NCI-H2029 treated with DMSO at 0.1 percent for 48 hours (cell line): ENCODE results near the gene VAV3.
A peak's percentile ranks its signal among the peaks of the same experiment; 100 is the strongest.
"Not testable (repeated sequence)": the region's sequence is repeated elsewhere in the genome, so short reads cannot be mapped to it uniquely, and the experiment has no call there.

Source experiments
- DNase-seq: peaks from one replicate; lab custom pipeline; 2025; lab: John Stamatoyannopoulos, UW

VAV3 gene, protein sequence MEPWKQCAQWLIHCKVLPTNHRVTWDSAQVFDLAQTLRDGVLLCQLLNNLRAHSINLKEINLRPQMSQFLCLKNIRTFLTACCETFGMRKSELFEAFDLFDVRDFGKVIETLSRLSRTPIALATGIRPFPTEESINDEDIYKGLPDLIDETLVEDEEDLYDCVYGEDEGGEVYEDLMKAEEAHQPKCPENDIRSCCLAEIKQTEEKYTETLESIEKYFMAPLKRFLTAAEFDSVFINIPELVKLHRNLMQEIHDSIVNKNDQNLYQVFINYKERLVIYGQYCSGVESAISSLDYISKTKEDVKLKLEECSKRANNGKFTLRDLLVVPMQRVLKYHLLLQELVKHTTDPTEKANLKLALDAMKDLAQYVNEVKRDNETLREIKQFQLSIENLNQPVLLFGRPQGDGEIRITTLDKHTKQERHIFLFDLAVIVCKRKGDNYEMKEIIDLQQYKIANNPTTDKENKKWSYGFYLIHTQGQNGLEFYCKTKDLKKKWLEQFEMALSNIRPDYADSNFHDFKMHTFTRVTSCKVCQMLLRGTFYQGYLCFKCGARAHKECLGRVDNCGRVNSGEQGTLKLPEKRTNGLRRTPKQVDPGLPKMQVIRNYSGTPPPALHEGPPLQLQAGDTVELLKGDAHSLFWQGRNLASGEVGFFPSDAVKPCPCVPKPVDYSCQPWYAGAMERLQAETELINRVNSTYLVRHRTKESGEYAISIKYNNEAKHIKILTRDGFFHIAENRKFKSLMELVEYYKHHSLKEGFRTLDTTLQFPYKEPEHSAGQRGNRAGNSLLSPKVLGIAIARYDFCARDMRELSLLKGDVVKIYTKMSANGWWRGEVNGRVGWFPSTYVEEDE

DNA sequence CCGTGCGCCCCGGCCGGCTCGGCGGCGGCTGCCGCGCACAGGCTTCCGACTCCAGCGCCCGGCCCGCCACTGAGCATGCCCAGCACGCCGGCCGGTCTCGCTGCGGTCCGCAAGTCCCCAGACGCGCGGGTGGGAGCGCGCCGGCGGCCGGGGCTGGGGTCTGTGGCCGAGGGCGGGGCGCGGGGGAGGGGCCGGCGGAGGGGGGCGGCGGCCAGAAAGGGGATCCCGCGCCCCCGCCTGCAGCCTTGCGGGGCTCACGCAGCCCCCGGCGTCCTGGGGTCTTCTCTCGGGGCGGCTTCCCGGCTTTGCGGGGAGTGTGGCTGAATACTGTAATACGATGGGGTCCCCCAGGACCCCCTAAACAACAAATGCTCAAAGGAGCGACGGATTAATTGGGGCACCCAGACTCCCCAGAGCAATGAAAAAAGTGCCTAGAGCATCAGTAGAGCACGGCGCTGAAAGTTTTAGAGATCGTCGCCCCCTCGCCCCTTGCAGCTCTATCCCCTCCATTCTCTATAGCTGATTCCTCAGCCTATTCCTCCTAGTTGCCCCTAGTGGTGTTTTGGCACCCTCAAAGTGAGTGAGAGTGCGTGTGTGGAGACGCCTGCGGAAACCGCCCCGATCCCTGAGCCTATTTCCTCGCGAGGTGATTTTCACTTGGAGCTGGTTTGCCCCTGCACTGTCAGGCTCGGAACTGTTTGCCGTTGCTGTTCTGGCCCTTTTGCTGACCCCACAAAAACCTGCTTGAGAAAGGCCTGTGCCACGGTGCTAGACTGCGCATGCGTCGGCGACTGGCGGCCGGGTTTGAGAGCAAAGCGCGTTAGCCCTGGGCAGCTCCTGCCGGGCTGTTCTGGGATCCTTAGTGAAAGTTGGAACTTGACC, at the start of gene VAV3:
Gene VAV3 (minus strand): TSS at position 71 of the 882 bp plus-strand sequence. CDS start 311 bp downstream, outside the sequence.
- no peak for DNase-seq

DNA sequence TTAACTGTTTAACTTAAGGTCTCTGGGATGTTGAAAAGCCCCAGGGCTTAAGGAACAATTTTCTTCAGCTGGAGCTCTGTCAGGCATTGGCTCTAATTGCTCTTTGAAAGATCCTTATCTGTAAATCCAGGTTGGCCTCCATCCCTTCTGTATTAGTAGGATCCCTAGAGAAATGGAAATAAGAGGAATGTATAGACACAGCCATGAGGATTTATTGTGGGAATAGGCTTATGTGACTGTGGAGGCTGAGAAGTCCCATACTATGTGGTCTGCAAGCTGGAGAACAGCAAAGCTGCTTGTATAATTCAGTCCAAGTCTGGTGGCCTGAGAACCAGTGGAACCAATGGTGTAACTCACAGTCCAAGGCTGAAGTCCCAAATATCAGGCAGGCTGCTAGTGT, 47.6 kb upstream of the VAV3 start:
- no peak for DNase-seq

DNA sequence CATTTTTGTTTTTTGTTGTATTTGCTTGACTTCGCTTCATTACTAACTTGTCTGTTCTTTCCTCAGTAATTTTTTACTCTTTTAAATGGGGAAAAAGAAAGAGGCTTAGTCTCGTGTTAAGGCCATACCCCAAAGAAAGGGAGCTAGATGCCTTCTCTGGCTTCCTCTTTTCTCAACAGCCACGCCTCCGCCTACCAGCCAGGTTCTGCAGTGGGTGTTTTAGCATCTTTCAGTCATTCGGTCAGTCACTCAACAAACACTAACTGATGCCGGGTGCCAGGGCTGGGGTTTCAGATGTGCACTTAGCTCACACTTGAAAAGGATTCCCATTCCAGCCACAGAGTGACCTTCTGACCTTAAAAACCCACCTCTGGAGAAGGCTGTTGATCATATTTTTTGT, 46.3 kb upstream of the VAV3 start:
- DNase-seq: no peak

DNA sequence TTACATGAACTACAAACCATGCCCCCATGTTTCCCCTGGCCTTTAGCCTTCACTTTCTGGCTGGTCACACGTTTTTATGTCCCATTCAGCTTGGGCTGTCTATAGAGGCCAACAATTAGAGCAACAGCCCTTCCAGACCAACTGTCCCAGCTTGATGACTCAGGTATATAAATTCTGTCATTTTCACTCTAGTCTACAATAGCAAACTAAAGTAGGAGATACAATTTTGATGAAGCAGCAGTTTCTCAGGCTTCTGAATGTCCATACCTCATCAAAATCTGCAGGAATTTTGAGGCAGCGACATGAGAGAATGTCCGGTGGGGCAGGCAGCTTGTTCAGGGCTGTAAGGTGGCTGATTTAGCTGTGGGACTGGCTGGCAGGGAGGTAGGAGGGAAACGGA, 45.6 kb upstream of the VAV3 start:
- no peak for DNase-seq

DNA sequence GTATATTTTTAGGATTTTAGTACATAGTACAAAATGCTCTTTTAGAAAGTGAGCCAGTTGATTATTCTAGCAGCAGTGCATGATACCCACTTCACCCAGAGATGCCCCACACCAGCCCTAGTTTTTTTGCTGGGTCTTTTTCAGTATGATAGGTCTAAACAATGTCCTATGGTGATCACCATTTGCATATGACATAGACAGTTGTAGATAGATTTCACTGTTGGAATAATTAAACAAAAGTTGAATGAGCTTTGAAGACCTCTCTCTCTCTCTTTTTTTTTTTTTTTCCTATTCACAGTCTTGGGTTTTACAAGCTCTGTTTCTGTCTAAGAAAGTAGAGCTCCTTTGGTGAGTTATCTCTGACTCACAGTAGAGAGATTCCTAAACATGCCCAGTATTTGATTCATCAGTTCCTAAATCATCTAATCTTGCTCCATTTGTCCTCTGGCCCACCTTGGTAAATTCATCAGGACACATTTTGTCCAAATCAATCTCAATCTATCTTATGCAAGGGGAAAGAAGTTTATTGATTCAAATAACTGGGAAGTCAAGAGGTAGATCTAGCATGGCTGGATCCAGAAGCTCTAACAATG, 44.7 kb upstream of the VAV3 start:
- no peak for DNase-seq

DNA sequence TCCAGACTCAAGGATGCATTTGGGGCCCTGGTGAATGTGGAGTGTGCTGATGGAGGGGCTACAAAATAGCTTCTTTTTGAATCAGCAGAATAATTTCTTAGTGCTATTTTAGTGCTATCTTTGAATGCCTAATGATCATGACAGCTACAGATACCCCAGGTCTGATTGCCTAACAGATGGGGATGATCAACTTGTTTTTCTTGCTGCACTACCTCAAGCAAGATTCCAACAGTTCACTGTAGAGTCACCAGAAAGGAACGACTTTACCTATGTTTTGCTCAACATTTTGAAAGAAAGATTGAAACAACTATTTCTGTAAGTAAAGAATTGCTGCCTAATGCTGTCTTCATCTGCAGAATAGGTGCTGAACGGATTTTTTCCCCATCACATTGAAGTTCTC, 42.6 kb upstream of the VAV3 start:
- no peak for DNase-seq

DNA sequence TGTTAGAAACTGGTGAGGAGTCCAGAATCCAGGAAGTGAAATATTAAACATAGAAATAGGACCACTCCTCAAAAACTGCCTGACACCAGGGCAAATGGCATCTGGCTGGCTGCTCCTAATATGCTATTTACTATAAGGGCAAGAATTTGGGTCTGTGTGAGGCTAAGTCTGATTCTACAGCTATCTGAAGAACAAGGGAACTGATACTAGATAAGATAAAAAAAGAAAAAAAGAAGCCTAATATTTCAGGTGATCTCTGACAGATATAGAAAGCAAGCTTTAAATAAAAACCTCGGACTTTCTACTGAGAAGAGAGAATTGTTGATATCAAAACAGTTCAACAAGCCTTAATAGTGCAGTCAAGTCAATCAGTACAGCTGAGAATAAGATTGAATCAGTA, 42.1 kb upstream of the VAV3 start:
- no peak for DNase-seq

DNA sequence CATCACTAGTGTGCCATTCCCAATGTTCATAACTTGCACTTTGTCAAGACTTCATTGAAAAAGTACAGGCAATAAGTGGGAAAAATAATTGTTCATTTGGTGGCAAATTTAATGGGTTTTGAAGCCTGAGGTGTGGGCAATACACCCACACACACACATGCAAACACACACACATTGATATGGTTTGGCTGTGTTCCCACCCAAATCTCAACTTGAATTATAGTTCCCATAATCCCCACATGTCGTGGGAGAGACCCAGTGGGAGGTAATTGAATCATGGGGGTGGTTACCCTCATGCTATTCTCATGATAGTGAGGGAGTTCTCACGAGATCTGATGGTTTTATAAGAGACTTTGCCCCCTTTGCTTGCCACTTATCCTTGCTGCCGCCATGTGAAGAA, 39.9 kb upstream of the VAV3 start:
- DNase-seq: not testable (repeated sequence)

DNA sequence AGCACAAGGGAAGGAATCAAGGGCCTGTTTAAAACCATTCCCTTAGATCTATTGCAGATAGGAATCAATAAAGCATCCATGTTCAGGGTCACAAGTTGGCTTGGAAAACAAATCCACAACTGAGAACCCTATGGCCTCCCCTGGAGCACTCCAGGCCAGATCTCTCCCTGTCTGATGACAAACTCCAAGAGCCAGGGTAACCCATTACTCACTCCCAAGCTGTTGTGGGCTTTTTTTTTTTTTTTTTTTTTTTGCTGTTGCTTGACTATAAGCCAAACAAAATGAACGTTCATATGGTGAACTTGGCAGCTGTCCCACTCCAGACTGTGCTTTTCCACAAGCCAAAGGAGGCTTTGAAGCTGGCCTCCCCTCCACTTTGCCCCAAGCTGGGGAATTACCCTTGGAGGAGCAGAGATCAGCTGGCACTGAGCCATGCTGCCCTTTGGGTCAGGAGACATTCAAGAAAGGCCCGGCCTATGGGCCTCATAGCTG, 35.7 kb upstream of the VAV3 start:
- peak; percentile 20 for DNase-seq

DNA sequence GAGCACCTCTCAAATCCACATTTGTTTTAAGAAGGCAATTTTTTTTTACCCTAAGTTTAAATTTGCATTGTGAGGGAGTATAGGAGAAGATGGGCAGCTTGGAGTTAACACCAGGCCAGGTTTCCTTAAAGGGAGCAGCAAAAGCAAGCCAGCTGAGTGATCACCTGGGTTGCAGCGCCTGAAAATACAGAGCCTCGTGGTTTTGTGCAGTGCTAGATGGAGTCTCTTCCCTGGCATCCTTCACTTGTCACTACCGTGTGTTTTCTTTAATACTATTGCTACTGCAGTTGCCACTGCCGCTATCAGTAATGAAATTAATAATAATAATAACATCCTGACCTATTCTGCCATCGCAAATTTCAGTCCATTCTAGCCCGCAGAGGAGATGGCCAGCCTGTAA, 35.2 kb upstream of the VAV3 start:
- DNase-seq: no peak

DNA sequence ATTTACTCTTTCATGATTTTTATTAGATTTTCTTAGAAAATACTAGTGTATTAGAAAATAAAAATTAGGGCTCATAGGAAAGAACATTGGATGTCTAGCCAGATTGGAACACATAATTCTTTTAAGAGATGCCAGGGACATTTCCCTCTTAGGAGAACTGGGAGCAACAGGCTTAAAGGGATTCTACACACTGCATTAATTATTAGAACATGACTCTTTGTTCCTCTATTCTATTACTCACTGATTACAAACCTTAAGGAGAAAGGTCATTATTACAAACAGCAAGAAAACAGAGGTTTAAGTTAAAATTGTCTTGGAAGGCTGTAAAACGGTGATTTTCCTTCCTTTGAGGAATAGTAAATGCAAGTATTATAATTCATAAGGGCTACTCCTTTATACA, 32.9 kb upstream of the VAV3 start:
- no peak for DNase-seq

DNA sequence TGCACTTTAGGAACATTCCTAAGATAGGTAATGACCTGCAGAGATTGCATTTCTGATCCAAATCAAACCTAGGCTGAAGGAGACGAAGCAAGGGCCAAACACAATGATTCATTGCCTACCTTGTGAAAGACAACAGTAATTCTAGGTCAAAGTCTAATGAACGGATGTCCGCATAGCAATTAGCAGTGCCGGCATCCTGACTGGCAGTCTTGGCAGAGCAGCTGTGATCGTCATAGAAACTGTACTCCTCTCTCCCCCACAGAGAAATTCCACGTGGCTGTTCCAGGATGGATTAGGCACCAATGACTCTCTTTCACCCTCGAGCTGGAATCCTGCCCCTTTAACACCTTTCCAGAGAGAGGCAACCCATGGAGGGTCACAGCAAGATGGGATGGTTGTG, 28.9 kb upstream of the VAV3 start:
- DNase-seq: no peak

DNA sequence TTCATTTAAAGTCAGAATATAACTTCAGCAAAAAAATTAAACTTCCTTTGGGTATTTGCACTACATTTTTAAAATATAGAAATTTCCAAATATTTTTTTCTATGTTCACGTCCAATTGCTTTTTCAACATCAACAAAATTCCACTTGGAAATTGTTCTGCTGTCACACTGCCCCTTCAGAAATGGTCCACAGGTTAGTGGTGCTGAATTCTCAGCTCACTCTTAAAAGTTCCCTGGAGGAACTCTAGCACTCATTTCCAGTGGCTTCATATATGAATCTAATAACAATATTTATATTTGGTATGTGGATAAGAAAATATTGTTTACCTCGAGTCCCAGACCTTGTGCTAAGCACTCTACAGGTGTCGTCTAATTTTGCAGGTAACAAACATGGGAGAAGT, 27.4 kb upstream of the VAV3 start:
- no peak for DNase-seq

DNA sequence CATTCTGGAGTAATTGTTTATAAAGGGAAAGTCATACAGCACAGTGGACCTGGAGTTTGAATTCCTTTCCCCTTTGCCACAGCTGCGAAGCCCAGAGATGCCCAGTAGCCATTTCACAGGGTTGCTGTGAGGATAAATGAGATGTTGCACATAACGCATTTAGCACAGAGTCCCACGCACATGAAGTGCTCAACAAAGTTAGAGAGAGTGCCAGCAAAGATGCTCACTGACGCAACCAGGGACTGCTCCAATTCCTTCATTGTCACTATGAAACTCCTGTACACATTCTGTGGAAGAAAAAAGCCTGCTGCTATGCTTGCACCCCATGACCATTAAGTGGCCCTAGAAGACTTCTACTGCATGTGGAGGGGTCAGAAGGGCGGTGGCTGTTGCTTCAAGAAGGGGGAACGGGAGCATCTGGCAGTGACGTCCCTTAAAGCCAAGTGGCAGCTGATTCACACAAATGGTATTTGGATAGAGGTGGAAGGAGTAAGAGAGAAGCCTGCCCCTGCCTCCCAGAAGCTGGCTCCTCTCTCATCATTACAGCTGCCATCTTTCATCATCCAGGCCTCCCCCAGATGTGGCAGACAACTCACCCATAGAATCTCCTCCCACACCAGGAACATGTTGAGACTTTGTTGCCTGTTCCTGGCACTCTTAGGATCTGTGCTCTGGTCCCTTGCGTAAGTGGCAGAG, 26.5 kb upstream of the VAV3 start:
- DNase-seq: no peak

DNA sequence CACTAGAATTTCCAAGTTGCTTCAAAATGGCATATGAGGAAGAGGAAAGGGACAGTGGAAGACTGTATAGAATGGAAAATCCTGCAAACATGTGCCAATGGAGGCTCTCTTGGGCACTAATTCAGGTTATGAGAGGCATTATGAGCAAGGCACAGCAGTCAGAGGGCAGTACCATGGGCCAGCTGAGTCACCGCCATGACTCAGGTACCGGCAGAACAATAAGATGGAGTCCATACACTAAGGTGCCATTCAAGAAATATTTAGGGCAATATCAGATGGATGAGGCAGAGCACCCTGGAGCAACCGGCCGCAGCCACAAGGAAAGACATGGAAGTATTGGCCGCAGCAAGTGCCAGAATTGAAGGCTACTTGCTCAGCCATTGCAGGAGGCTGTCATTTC, 25.6 kb upstream of the VAV3 start:
- DNase-seq: no peak

DNA sequence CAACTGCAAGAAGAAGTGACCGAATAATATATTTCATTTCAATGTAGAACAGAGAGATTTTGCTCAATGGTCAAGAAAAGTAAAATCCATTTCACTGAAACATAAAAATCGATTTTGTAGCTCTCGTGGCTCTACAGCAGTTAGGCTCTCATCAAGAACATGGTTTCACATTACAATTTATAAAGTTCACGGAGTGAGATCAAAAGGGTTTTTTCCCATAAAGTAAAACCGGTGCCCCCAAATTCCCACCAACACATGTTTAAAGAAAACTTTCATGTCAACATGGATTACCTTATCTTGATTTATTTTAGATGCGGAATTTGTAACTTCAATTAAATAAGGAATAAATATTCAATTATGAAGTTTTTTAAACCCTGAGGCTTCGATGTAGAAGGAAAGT, 16.3 kb upstream of the VAV3 start:
- no peak for DNase-seq

DNA sequence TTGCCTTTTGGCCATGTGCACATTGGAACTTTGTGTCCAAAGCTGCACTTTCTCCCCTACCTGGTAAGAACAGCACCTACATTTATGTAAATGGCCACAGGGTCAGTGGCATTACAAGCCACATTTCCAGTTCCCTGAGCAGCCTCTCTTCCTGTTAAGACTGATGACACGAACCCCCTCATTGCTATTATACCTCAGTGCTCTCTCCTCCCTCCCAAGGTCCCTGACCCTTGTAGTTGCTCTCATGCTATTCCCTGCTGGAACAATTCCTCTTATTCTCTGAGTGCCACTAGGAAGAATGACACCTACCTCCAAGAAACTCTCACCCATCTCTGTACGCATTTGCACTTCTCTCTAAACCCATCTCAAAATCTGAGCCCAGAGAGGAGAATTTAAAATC, 14.9 kb upstream of the VAV3 start:
- no peak for DNase-seq

DNA sequence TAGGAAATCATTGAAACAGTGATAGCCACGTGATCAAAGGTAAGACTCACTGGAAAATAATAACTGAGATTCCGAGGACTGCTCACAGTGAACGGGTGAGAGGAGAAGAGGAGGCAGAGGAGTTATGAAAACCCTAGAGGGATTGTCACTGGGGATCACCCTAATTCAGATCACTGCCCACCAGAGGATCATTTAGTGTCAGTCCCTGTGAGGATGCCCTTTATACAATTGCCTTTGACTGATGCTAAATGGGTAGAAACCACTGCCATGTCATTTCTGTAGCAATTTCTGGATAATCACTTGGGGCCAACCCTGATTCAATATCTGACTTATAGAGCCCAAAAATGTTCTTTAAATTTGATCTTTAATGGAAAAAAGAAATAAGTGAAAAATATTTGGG, 14.1 kb upstream of the VAV3 start:
- no peak for DNase-seq

DNA sequence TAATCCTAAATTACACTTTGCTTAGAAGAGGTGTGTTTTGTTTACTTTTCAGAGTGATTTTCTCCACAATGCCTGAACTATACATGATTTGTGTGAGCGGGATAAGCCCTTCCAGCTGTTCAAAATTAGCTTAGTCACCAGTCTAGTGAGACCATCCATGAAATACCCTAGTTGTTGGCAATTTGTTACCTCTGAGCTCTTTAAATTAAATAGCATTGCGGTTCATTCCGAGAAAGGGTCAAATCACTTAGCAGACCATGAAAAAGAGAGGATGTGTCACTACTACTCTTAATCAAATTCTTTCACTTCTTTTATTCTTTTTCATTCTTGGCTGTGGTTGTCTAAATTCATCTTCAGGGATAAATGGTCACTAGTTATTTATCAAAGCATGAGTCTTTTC, 11.9 kb upstream of the VAV3 start:
- DNase-seq: no peak

DNA sequence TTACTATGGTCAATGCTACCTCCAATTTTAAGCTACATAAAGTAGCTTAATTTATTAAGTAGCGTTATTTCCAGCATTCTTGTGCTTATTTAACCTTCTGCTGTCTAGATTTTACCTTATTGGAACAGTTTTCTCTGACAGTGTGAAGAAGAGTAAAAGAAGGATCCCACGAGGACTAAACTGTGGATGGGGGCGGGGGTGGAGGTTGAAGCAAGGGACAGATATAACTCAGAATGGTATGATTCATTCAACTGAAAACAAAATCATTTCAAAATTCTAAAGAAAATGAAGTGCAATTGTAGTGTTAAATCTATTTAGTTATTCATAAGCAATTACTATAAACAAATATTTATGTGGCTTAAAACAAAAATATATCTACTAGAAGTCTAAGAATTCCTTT, 11.5 kb upstream of the VAV3 start:
- DNase-seq: no peak

DNA sequence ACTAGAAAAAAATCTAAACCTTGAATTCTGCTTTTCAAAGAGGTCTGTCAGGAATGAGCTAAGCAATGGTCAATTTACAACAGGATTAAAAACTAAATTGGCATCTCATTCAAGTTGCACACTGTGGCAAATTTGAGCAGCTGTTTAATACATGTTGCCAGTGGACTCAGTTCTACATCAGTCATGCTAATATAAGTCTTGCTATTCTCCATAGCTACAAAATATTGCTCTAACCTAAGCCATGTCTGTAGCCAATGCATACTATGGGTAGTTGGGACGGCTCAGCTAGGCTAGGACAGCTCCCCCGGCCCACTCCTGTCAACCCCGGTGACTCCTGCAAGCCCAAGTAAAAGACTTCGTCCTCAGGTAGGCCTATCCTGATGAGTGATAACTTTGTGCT, 10.9 kb upstream of the VAV3 start:
- no peak for DNase-seq
